HepG2 (cell line): Measurements from ENCODE around the gene ZSWIM5.

Experiments used
- CHD4 ChIP-seq: fragments of 200-600 bp; sonication (generic); IDR thresholded peaks from 2 replicates; pipeline ENCODE4 v1.7.0; 2017; ENCODE audit warnings: mild to moderate bottlenecking, low read length, borderline replicate concordance
- DNMT3B ChIP-seq: conservative IDR thresholded peaks from 2 replicates; pipeline ENCODE4 v1.6.1; 2016; ENCODE audit warnings: missing biosample characterization, control low read depth
- ELF4 ChIP-seq: sonication (generic); formaldehyde crosslinking; IDR thresholded peaks from 2 replicates; pipeline ENCODE4 v1.5.0; 2020; ENCODE audit warnings: missing genetic modification reagents, mild to moderate bottlenecking, moderate library complexity, borderline replicate concordance
- ETS1 ChIP-seq: sonication (generic); formaldehyde crosslinking; IDR thresholded peaks from 2 replicates; pipeline ENCODE4 v1.4.0; 2020; ENCODE audit warnings: missing genetic modification reagents
- NR0B2 ChIP-seq: sonication (generic); formaldehyde crosslinking; IDR thresholded peaks from 2 replicates; pipeline ENCODE4 v1.4.0; 2020; ENCODE audit warnings: mild to moderate bottlenecking, missing genetic modification reagents
- PATZ1 ChIP-seq: sonication (generic); formaldehyde crosslinking; IDR thresholded peaks from 2 replicates; pipeline ENCODE4 v1.4.0; 2020; ENCODE audit warnings: missing genetic modification reagents
- RBM39 ChIP-seq: fragments of 200-400 bp; formaldehyde crosslinking; IDR thresholded peaks from one replicate; pipeline ENCODE4 v1.6.1; 2018; ENCODE audit warnings: antibody characterized with exemption, mild to moderate bottlenecking, low read depth, low read length; ENCODE audit not compliant: poor library complexity, severe bottlenecking
- TBP ChIP-seq: sonication (generic); formaldehyde crosslinking; IDR thresholded peaks from 2 replicates; pipeline ENCODE4 v1.5.0; 2020; ENCODE audit warnings: missing genetic modification reagents
- TCF7 ChIP-seq: sonication (generic); IDR thresholded peaks from 2 replicates; pipeline ENCODE4 v1.6.1; 2016; ENCODE audit warnings: antibody characterized with exemption, low read depth
- ZNF558 ChIP-seq: sonication (generic); formaldehyde crosslinking; IDR thresholded peaks from 2 replicates; pipeline ENCODE4 v1.9.0; 2022; ENCODE audit warnings: mild to moderate bottlenecking, missing genetic modification reagents, borderline replicate concordance

GRCh38 chr1:45134461-45134873, 71.9 kb downstream of the ZSWIM5 start:
- TF ChIP-seq TBP (no peak), ZNF558 (no peak), PATZ1 (CRISPR knock-in tag) (no peak), TCF7 (peak; percentile 93), ELF4 (CRISPR knock-in tag) (no peak), NR0B2 (CRISPR knock-in tag) (no peak), RBM39 (no peak), ETS1 (CRISPR knock-in tag) (no peak), CHD4 (no peak), DNMT3B (CRISPR knock-in tag) (no peak)
